ENCODE data around the gene HUNK. TPM values are rescaled to one million over a fixed set of nuclear protein-coding genes. Genes with fewer than 3 reads are reported as not detected.
"Not testable (repeated sequence)": the region's sequence is repeated elsewhere in the genome, so short reads cannot be mapped to it uniquely, and the experiment has no call there.

Gene HUNK
- total RNA-seq, 1 experiment from 2014 or later: not detected

DNA sequence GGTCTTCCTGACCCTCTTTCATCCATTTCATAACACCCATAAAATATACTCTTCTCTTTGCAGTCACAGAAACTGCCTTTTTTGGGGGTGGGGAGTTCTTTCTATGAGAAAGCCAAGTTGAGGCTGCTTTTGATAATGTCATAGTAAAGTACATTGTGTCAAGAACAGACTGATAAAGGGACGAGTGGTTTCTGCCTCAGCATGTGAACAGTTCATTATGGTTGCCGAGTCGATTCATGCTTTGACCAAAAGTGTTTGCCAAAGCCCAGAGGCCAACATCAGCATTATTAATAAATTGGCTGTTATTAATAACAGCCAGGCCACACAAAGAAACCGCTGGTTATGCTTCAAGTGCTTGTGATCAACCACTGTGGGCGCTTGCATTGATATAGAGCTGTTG, 162.0 kb downstream of the HUNK start:
- POLR2A ChIA-PET (ENCODE audit: unreplicated experiment): no interaction called here
- no peak overlapping the region for H3K4me3 ChIP-seq
- H3K9me2 ChIP-seq (ENCODE audit: insufficient read depth): no peaks in the 10 kb centered on the region
- H2AFZ ChIP-seq: no peak overlapping the region
- CTCF ChIA-PET: no interaction called here
- H3F3A ChIP-seq (ENCODE audit: insufficient read depth, low read depth): no peaks in the 10 kb centered on the region
- BruUV-seq (replicated peaks): no TSS peak
- no peaks in the 10 kb centered on the region for H3K79me2 ChIP-seq (ENCODE audit: low read depth)
- no peaks in the 10 kb centered on the region for H3K4me1 ChIP-seq (replicated peaks; ENCODE audit: insufficient read depth)
- H4K20me1 ChIP-seq (ENCODE audit: insufficient read depth): no peaks in the 10 kb centered on the region
- intact Hi-C loops (cut with micrococcal nuclease; ENCODE audit: unreplicated experiment): no loop called here
- no peaks in the 10 kb centered on the region for H3K36me3 ChIP-seq (ENCODE audit: low read depth)
- H3K27me3 ChIP-seq (ENCODE audit: insufficient read depth, low read depth): peaks cover 8% of the 10 kb centered on the region; the same call in 1 of the 2 replicates
- H3K27ac ChIP-seq: no peak overlapping the region
- no peak overlapping the region for H3K4me2 ChIP-seq
- H3K9me3 ChIP-seq (ENCODE audit: insufficient read depth, low read depth): no peaks in the 10 kb centered on the region
- no peak for TF ChIP-seq EZH2 (IDR thresholded peaks at IDR 0.05; ENCODE audit: low read depth)
- no peak for TF ChIP-seq CTCF (conservative IDR thresholded peaks at IDR 0.05)
- DNase-seq: no peak

- BruUV-seq (replicated peaks): no TSS peak
- no peak for DNase-seq
- Histone ChIP-seq H3K27me3 (ENCODE audit: insufficient read depth, low read depth) (peaks cover 8% of the 10 kb centered on the region; the same call in 1 of the 2 replicates), H3K79me2 (ENCODE audit: low read depth) (no peaks in the 10 kb centered on the region), H3K9me3 (ENCODE audit: insufficient read depth, low read depth) (no peaks in the 10 kb centered on the region), H4K20me1 (ENCODE audit: insufficient read depth) (no peaks in the 10 kb centered on the region), H3F3A (ENCODE audit: insufficient read depth, low read depth) (no peaks in the 10 kb centered on the region), H3K9me2 (ENCODE audit: insufficient read depth) (no peaks in the 10 kb centered on the region), H3K4me2 (no peak overlapping the region), H3K4me1 (replicated peaks; ENCODE audit: insufficient read depth) (no peaks in the 10 kb centered on the region), H3K27ac (no peak overlapping the region), H3K4me3 (no peak overlapping the region), H3K36me3 (ENCODE audit: low read depth) (no peaks in the 10 kb centered on the region), H2AFZ (no peak overlapping the region)
- TF ChIP-seq EZH2 (IDR thresholded peaks at IDR 0.05; ENCODE audit: low read depth): no peak
- no peak for TF ChIP-seq CTCF (conservative IDR thresholded peaks at IDR 0.05)
- ChIA-PET POLR2A (ENCODE audit: unreplicated experiment) (no interaction called here), CTCF (no interaction called here)
- intact Hi-C loops (cut with micrococcal nuclease; ENCODE audit: unreplicated experiment): no loop called here
Observed at GRCh38 chr21:32035617-32036016, 162.8 kb downstream of the HUNK start.

DNA sequence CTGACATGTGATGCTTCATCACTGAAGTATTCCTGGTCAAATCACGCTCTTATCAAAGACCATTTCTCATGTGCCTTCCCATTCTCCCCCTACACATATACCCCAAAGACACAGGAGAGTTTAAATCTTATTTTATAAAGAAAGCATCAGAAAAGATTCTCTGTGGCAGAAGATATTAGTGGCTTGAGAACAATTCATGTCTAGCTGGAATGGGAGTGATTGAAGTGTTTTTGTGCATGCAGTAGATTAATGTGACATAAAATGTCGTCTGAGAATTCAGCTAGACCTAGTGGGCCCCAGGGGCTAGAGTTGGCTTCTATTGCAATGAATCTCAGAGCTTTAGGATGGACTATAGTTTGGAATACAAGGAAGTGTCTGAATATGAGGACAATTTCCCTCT, 163.9 kb downstream of the HUNK start:
- H3K9me2 ChIP-seq (ENCODE audit: insufficient read depth): no peaks in the 10 kb centered on the region
- H4K20me1 ChIP-seq (ENCODE audit: insufficient read depth): no peaks in the 10 kb centered on the region
- no peak for DNase-seq
- H3K27me3 ChIP-seq (ENCODE audit: insufficient read depth, low read depth): peaks cover 8% of the 10 kb centered on the region; the same call in 1 of the 2 replicates
- no peaks in the 10 kb centered on the region for H3K79me2 ChIP-seq (ENCODE audit: low read depth)
- H3K4me2 ChIP-seq: no peak overlapping the region
- CTCF ChIA-PET: no interaction called here
- no peaks in the 10 kb centered on the region for H3K9me3 ChIP-seq (ENCODE audit: insufficient read depth, low read depth)
- no peaks in the 10 kb centered on the region for H3K36me3 ChIP-seq (ENCODE audit: low read depth)
- no peak overlapping the region for H3K27ac ChIP-seq
- BruUV-seq (replicated peaks): no TSS peak
- intact Hi-C loops (cut with micrococcal nuclease; ENCODE audit: unreplicated experiment): no loop called here
- H3K4me1 ChIP-seq (replicated peaks; ENCODE audit: insufficient read depth): no peaks in the 10 kb centered on the region
- TF ChIP-seq CTCF (conservative IDR thresholded peaks at IDR 0.05): no peak
- no peak for TF ChIP-seq EZH2 (IDR thresholded peaks at IDR 0.05; ENCODE audit: low read depth)
- H3K4me3 ChIP-seq: no peak overlapping the region
- H2AFZ ChIP-seq: no peak overlapping the region
- no peaks in the 10 kb centered on the region for H3F3A ChIP-seq (ENCODE audit: insufficient read depth, low read depth)
- POLR2A ChIA-PET (ENCODE audit: unreplicated experiment): no interaction called here

DNA sequence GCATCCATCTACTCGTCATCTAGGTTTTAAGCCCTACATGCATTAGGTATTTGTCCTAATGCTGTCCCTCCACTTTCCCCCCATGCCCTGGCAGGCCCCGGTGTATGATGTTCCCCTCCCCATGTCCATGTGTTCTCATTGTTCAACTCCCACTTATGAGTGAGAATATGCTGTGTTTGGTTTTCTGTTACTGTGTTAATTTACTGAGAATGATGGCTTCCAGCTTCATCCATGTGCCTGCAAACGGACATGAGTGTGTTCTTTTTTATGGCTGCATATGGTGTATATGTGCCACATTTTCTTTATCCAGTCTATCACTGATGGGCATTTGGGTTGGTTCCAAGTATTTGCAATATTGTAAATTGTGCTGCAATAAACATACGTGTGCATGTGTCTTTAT, 165.9 kb downstream of the HUNK start:
- BruUV-seq (replicated peaks); H3K4me3 ChIP-seq; H2AFZ ChIP-seq; H3K9me2 ChIP-seq (ENCODE audit: insufficient read depth); H3K36me3 ChIP-seq (ENCODE audit: low read depth); H3K79me2 ChIP-seq (ENCODE audit: low read depth); POLR2A ChIA-PET (ENCODE audit: unreplicated experiment); H3F3A ChIP-seq (ENCODE audit: insufficient read depth, low read depth); H4K20me1 ChIP-seq (ENCODE audit: insufficient read depth); intact Hi-C loops (cut with micrococcal nuclease; ENCODE audit: unreplicated experiment); H3K9me3 ChIP-seq (ENCODE audit: insufficient read depth, low read depth); DNase-seq; CTCF ChIA-PET; H3K27me3 ChIP-seq (ENCODE audit: insufficient read depth, low read depth); H3K4me2 ChIP-seq; H3K27ac ChIP-seq; H3K4me1 ChIP-seq (replicated peaks; ENCODE audit: insufficient read depth): not testable (repeated sequence)

Data from PC-9 (cell line).